NCI-H524 treated with DMSO at 0.1 percent for 48 hours (cell line): ENCODE data around the gene KRT20.
"Not testable (repeated sequence)": the region's sequence is repeated elsewhere in the genome, so short reads cannot be mapped to it uniquely, and the experiment has no call there.

ENCODE experiments used
- DNase-seq: peaks from one replicate; lab custom pipeline; 2025; lab: John Stamatoyannopoulos, UW

The KRT20 gene

GRCh38 chr17:40884708-40885512 is at the start of gene KRT20:
Gene KRT20, minus strand, starts transcription at chr17:40885242. Its CDS starts 57 bp downstream, at chr17:40885185.
- no peak for DNase-seq

GRCh38 chr17:40932608-40933007 is 47.6 kb upstream of the KRT20 start:
- no peak for DNase-seq

- DNase-seq, result no peak
Observed at GRCh38 chr17:40931311-40931710, 46.3 kb upstream of the KRT20 start.

GRCh38 chr17:40926341-40926740 is 41.3 kb upstream of the KRT20 start:
- no peak for DNase-seq

- no peak for DNase-seq
Observed at GRCh38 chr17:40922239-40922638, 37.2 kb upstream of the KRT20 start.

GRCh38 chr17:40921026-40921425 is 36.0 kb upstream of the KRT20 start:
- no peak for DNase-seq

- not testable (repeated sequence) for DNase-seq
Observed at GRCh38 chr17:40917116-40917515, 32.1 kb upstream of the KRT20 start.

GRCh38 chr17:40916366-40916765 is 31.3 kb upstream of the KRT20 start:
- no peak for DNase-seq

GRCh38 chr17:40915721-40916256 is 30.7 kb upstream of the KRT20 start:
- DNase-seq, result no peak

GRCh38 chr17:40915199-40915661 is 30.2 kb upstream of the KRT20 start:
- DNase-seq, result no peak

GRCh38 chr17:40914075-40914855 is 29.2 kb upstream of the KRT20 start:
- DNase-seq, result no peak

GRCh38 chr17:40912486-40913210 is 27.6 kb upstream of the KRT20 start:
- DNase-seq, result no peak

GRCh38 chr17:40910441-40910841 is 25.4 kb upstream of the KRT20 start:
- DNase-seq, result no peak

GRCh38 chr17:40909755-40910154 is 24.7 kb upstream of the KRT20 start:
- DNase-seq, result no peak

GRCh38 chr17:40909351-40909750 is 24.3 kb upstream of the KRT20 start:
- no peak for DNase-seq

GRCh38 chr17:40906613-40907012 is 21.6 kb upstream of the KRT20 start:
- no peak for DNase-seq

- DNase-seq, result no peak
Observed at GRCh38 chr17:40905370-40905769, 20.3 kb upstream of the KRT20 start.

- DNase-seq, result no peak
Observed at GRCh38 chr17:40903129-40903847, 18.2 kb upstream of the KRT20 start.

GRCh38 chr17:40902498-40902897 is 17.5 kb upstream of the KRT20 start:
- DNase-seq, result no peak

- DNase-seq, result no peak
Observed at GRCh38 chr17:40901981-40902474, 17.0 kb upstream of the KRT20 start.

GRCh38 chr17:40900809-40901356 is 15.8 kb upstream of the KRT20 start:
- no peak for DNase-seq
